ENCODE results near the gene LHX2. TPM values are rescaled to one million over a fixed set of nuclear protein-coding genes. Genes with fewer than 3 reads are reported as not detected.

LHX2 gene
- total and polyA plus RNA-seq, 2 of the 13 experiments (the other 11 are each of a cell fraction or from before 2014, with no cell fraction given) = not detected

GRCh38 chr9:124078641-124079040 lies 67.1 kb downstream of the LHX2 start (continued):
- TF ChIP-seq ARNT2 (CRISPR knock-in tag; IDR thresholded peaks at IDR 0.05; ENCODE audit: low read depth) = no peak
- TF ChIP-seq ZNF788 (CRISPR knock-in tag; IDR thresholded peaks at IDR 0.05; ENCODE audit: borderline replicate concordance) = no peak
- no peak for TF ChIP-seq ZNF780A (CRISPR knock-in tag; IDR thresholded peaks at IDR 0.05)
- no peak for TF ChIP-seq ZSCAN22 (CRISPR knock-in tag; IDR thresholded peaks at IDR 0.05)
- TF ChIP-seq ZNF878 (CRISPR knock-in tag; IDR thresholded peaks at IDR 0.05) = no peak
- no peak for TF ChIP-seq ZNF20 (CRISPR knock-in tag; IDR thresholded peaks at IDR 0.05)
- no peak for TF ChIP-seq FOXK2 (IDR thresholded peaks at IDR 0.05)
- TF ChIP-seq CREB1 (IDR thresholded peaks at IDR 0.05) = no peak
- no peak for TF ChIP-seq CREB1 (CRISPR knock-in tag; IDR thresholded peaks at IDR 0.05)
- TF ChIP-seq PAXIP1 (CRISPR knock-in tag; conservative IDR thresholded peaks at IDR 0.05) = peak; percentile 70
- no peak for TF ChIP-seq ZNF570 (CRISPR knock-in tag; IDR thresholded peaks at IDR 0.05; ENCODE audit: borderline replicate concordance)
- no peak for TF ChIP-seq ZNF232 (CRISPR knock-in tag; IDR thresholded peaks at IDR 0.05; ENCODE audit: borderline replicate concordance)
- no peak for TF ChIP-seq NR3C1 (CRISPR knock-in tag; IDR thresholded peaks at IDR 0.05)
- TF ChIP-seq ZNF224 (CRISPR knock-in tag; IDR thresholded peaks at IDR 0.05) = no peak
- no peak for TF ChIP-seq ASH2L (IDR thresholded peaks at IDR 0.05; ENCODE audit: insufficient read length, low read depth, low read length)
- no peak for TF ChIP-seq ZNF383 (CRISPR knock-in tag; IDR thresholded peaks at IDR 0.05; ENCODE audit: borderline replicate concordance)
- no peak for TF ChIP-seq ZC3H13 (CRISPR knock-in tag; IDR thresholded peaks at IDR 0.05)
- no peak for TF ChIP-seq CREB3 (CRISPR knock-in tag; IDR thresholded peaks at IDR 0.05)
- TF ChIP-seq ZNF792 (CRISPR knock-in tag; IDR thresholded peaks at IDR 0.05) = no peak
- no peak for TF ChIP-seq KMT2B (CRISPR knock-in tag; IDR thresholded peaks at IDR 0.05)
- TF ChIP-seq PHF8 (CRISPR knock-in tag; IDR thresholded peaks at IDR 0.05) = no peak
- TF ChIP-seq ZHX1 (CRISPR knock-in tag; IDR thresholded peaks at IDR 0.05; ENCODE audit: low read depth) = no peak
- TF ChIP-seq PHF21A (CRISPR knock-in tag; IDR thresholded peaks at IDR 0.05) = 0 out of 2 replicates have a peak, but pooled peaks have one; percentile 32
- TF ChIP-seq ZNF451 (CRISPR knock-in tag; IDR thresholded peaks at IDR 0.05) = no peak
- no peak for TF ChIP-seq ZBTB34 (CRISPR knock-in tag; IDR thresholded peaks at IDR 0.05)

All from HepG2 (cell line).